Breast epithelium (tissue), 3 donors: Measurements from ENCODE around the gene DPH6.

ENCODE experiments used
- POLR2AphosphoS5 ChIP-seq, 3 donors: sonication (generic); formaldehyde crosslinking; IDR thresholded peaks; one replicate each; pipeline ENCODE4 v1.6.1; 2017; ENCODE audit warnings: antibody characterized with exemption in 3 of 3
- TF ChIP-seq, protein P1 (sequence below), 3 donors: fragments of 450-650 bp; IDR thresholded peaks; one replicate each; pipeline ENCODE4 v1.5.1; 2016 to 2017; ENCODE audit warnings: antibody characterized with exemption in 3 of 3, mild to moderate bottlenecking in 3 of 3, moderate library complexity in 3 of 3

DNA sequence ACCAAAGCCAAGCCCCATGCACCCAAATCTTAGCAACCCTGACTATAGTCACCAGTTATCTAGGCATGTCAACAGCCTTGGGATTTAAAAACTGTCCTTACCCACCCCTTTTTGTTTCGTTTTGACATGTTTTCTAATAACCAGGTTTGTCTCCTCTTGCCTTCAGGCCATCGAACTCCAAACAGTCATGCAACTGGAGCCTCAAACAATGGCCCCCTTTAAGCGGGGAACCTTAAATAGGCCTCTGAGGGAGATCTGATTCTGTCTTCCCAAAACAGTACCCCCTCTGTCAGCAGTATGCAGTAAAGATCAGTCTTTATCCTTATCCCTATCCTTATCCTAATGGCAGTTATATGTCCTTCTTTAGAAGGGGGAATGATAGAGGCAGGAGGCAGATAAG, 105.7 kb downstream of the DPH6 start:
- no peak for TF ChIP-seq POLR2AphosphoS5 (IDR thresholded peaks at IDR 0.05)
- TF ChIP-seq, protein P1, sequence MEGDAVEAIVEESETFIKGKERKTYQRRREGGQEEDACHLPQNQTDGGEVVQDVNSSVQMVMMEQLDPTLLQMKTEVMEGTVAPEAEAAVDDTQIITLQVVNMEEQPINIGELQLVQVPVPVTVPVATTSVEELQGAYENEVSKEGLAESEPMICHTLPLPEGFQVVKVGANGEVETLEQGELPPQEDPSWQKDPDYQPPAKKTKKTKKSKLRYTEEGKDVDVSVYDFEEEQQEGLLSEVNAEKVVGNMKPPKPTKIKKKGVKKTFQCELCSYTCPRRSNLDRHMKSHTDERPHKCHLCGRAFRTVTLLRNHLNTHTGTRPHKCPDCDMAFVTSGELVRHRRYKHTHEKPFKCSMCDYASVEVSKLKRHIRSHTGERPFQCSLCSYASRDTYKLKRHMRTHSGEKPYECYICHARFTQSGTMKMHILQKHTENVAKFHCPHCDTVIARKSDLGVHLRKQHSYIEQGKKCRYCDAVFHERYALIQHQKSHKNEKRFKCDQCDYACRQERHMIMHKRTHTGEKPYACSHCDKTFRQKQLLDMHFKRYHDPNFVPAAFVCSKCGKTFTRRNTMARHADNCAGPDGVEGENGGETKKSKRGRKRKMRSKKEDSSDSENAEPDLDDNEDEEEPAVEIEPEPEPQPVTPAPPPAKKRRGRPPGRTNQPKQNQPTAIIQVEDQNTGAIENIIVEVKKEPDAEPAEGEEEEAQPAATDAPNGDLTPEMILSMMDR (IDR thresholded peaks at IDR 0.05), result no peak
